Measurements from ENCODE around the gene ETFB. TPM values are rescaled to one million over a fixed set of nuclear protein-coding genes. Genes with fewer than 3 reads are reported as not detected.

Gene ETFB
- total and polyA plus RNA-seq, 2 donors from 2014 or later, result 76.8 to 620 TPM

- no peaks in the 10 kb centered on the region for H3K4me1 ChIP-seq (ENCODE audit: control insufficient read depth in 2 of 3, insufficient read depth in 2 of 3, low read depth in 1 of 3, low read length in 3 of 3)
- no peaks in the 10 kb centered on the region for H3K9me3 ChIP-seq (ENCODE audit: control insufficient read depth in 2 of 3, insufficient read depth in 1 of 3, low read length in 3 of 3)
- TF ChIP-seq CTCF (IDR thresholded peaks at IDR 0.05; ENCODE audit: borderline replicate concordance, extremely low read depth, insufficient read depth), result no peak
- no peaks in the 10 kb centered on the region for H3K27me3 ChIP-seq (ENCODE audit: control insufficient read depth, insufficient read depth, low read length)
- intact Hi-C loops (cut with DNase I), result no loop called here
- no peak for FAIRE-seq
- H3K27ac ChIP-seq (ENCODE audit: low read depth in 2 of 2, low read length in 2 of 2), result no peak overlapping the region
- no peak overlapping the region for H3K9ac ChIP-seq (ENCODE audit: low read length in 3 of 3)
- no peak overlapping the region for H3K4me3 ChIP-seq (ENCODE audit: low read length in 3 of 3)
- peak; percentile 52 to 78 (median 64) for DNase-seq
- peaks cover 0 to 15% (median 6%) of the 10 kb centered on the region in 3 donors for H3K36me3 ChIP-seq (ENCODE audit: control insufficient read depth in 2 of 3, insufficient read depth in 3 of 3, low read length in 3 of 3)
Measured at GRCh38 chr19:51354103-51354741, 12.0 kb downstream of the ETFB start.

- Histone ChIP-seq H3K36me3 (ENCODE audit: control insufficient read depth in 2 of 3, insufficient read depth in 3 of 3, low read length in 3 of 3) (peaks cover 0 to 20% (median 6%) of the 10 kb centered on the region in 3 donors), H3K27ac (ENCODE audit: low read depth in 2 of 2, low read length in 2 of 2) (no peak overlapping the region), H3K9me3 (ENCODE audit: control insufficient read depth in 2 of 3, insufficient read depth in 1 of 3, low read length in 3 of 3) (no peaks in the 10 kb centered on the region), H3K4me1 (ENCODE audit: control insufficient read depth in 2 of 3, insufficient read depth in 2 of 3, low read depth in 1 of 3, low read length in 3 of 3) (no peaks in the 10 kb centered on the region), H3K9ac (ENCODE audit: low read length in 3 of 3) (no peak overlapping the region), H3K27me3 (ENCODE audit: control insufficient read depth, insufficient read depth, low read length) (no peaks in the 10 kb centered on the region), H3K4me3 (ENCODE audit: low read length in 3 of 3) (no peak overlapping the region)
- no peak for FAIRE-seq
- no peak for TF ChIP-seq CTCF (IDR thresholded peaks at IDR 0.05; ENCODE audit: borderline replicate concordance, extremely low read depth, insufficient read depth)
- DNase-seq, result no peak
- intact Hi-C loops (cut with DNase I), result no loop called here
Measured at GRCh38 chr19:51352783-51353360, 13.3 kb downstream of the ETFB start.

- Histone ChIP-seq H3K9me3 (ENCODE audit: control insufficient read depth in 2 of 3, insufficient read depth in 1 of 3, low read length in 3 of 3) (no peaks in the 10 kb centered on the region), H3K9ac (ENCODE audit: low read length in 3 of 3) (no peak overlapping the region), H3K4me1 (ENCODE audit: control insufficient read depth in 2 of 3, insufficient read depth in 2 of 3, low read depth in 1 of 3, low read length in 3 of 3) (peaks cover 0 to 3% (median 0%) of the 10 kb centered on the region in 3 donors), H3K36me3 (ENCODE audit: control insufficient read depth in 2 of 3, insufficient read depth in 3 of 3, low read length in 3 of 3) (peaks cover 0 to 20% (median 8%) of the 10 kb centered on the region in 3 donors), H3K27me3 (ENCODE audit: control insufficient read depth, insufficient read depth, low read length) (no peaks in the 10 kb centered on the region), H3K4me3 (ENCODE audit: low read length in 3 of 3) (no peak overlapping the region), H3K27ac (ENCODE audit: low read depth in 2 of 2, low read length in 2 of 2) (no peak overlapping the region)
- intact Hi-C loops (cut with DNase I), result no loop called here
- TF ChIP-seq CTCF (IDR thresholded peaks at IDR 0.05; ENCODE audit: borderline replicate concordance, extremely low read depth, insufficient read depth), result no peak
- no peak for FAIRE-seq
- DNase-seq, result no peak
Measured at GRCh38 chr19:51351266-51351990, 14.8 kb downstream of the ETFB start.
